Measurements from ENCODE around the gene IMMP2L. TPM values are rescaled to one million over a fixed set of nuclear protein-coding genes. Genes with fewer than 3 reads are reported as not detected.

The IMMP2L gene
- total and polyA plus RNA-seq, 2 of the 13 experiments (the other 11 are each of a cell fraction or from before 2014, with no cell fraction given) = 7.8 to 16.9 TPM

GRCh38 chr7:110861163-110861562, 701.1 kb downstream of the IMMP2L start:
- ATAC-seq (peak; percentile 61), FAIRE-seq (no peak), DNase-seq (ENCODE audit: low spot score) (no peak)
- H3K9me3 ChIP-seq (ENCODE audit: low read length) = no peaks in the 10 kb centered on the region
- 26% methylated on average over 4 of the region's 4 CpGs for WGBS (ENCODE audit: low lambda C conversion rate)
- no peak overlapping the region for H3K27ac ChIP-seq (ENCODE audit: extremely low read length, insufficient read depth, low read length)
- no peak overlapping the region for H3K9ac ChIP-seq (ENCODE audit: insufficient read depth, low read depth, low read length)
- H3K79me2 ChIP-seq (ENCODE audit: insufficient read depth, low read length) = no peaks in the 10 kb centered on the region
- intact Hi-C loops (cut with micrococcal nuclease; ENCODE audit: unreplicated experiment) (no loop called here), in situ Hi-C loops (cut with HindIII; ENCODE audit: extremely low pct_ligation_motif_present, low pct_unique_long_range_greater_than_20kb) (no loop called here)
- no peaks in the 10 kb centered on the region for H3K27me3 ChIP-seq (ENCODE audit: control insufficient read depth in 1 of 2, insufficient read depth in 2 of 2, low read length in 2 of 2)
- BruUV-seq (replicated peaks) = no TSS peak
- ChIA-PET CTCF (ENCODE audit: low intra/inter-chr PET ratio, low total read pairs) (no interaction called here), POLR2A (no interaction called here)
- H3K4me1 ChIP-seq (ENCODE audit: insufficient read depth, low read length) = no peaks in the 10 kb centered on the region
- no peak overlapping the region for H2AFZ ChIP-seq (ENCODE audit: low read length)
- H3K36me3 ChIP-seq (replicated peaks in 1 of 2; ENCODE audit: control insufficient read depth in 1 of 2, insufficient read depth in 2 of 2, low read length in 2 of 2) = no peaks in the 10 kb centered on the region
- no peak overlapping the region for H3K4me2 ChIP-seq (ENCODE audit: low read depth, low read length)
- no peaks in the 10 kb centered on the region for H4K20me1 ChIP-seq (ENCODE audit: insufficient read depth, low read length)
- TF ChIP-seq CEBPB (IDR thresholded peaks at IDR 0.05; ENCODE audit: borderline replicate concordance, low read depth, low read length) (peak; percentile 63), NR2C2 (CRISPR knock-in tag; IDR thresholded peaks at IDR 0.05; ENCODE audit: borderline replicate concordance) (no peak), ZNF7 (CRISPR knock-in tag; IDR thresholded peaks at IDR 0.05) (no peak)
- no peak overlapping the region for H3K4me3 ChIP-seq (replicated peaks in 1 of 3; ENCODE audit: insufficient read depth in 1 of 3, low read depth in 2 of 3, low read length in 3 of 3)

DNA sequence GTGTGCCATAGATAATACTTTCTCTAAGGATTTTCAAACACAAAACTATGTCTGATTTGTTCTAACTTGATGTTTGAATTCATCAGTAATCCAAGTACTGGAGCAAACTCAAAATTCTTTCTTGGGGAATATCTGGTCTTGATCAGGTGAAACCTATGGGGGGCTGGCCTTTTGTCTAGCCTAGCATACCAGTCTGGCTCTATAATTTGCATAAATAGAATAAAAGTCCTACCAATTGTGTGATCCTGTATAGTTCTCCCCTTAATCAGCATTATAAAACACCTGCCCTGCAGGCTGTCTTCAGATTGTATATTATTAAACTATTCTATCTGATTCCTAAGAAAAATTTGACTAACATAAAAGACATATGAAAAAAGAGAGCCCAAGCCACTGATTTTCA, 705.2 kb downstream of the IMMP2L start:
- H3K79me2 ChIP-seq (ENCODE audit: insufficient read depth, low read length) = no peaks in the 10 kb centered on the region
- in situ Hi-C loops (cut with HindIII; ENCODE audit: extremely low pct_ligation_motif_present, low pct_unique_long_range_greater_than_20kb) = no loop called here
- no peak for ATAC-seq
- POLR2A ChIA-PET = no interaction called here
- no peaks in the 10 kb centered on the region for H4K20me1 ChIP-seq (ENCODE audit: insufficient read depth, low read length)
- H3K9ac ChIP-seq (ENCODE audit: insufficient read depth, low read depth, low read length) = no peak overlapping the region
- CTCF ChIA-PET (ENCODE audit: low intra/inter-chr PET ratio, low total read pairs) = no interaction called here
- H3K4me1 ChIP-seq (ENCODE audit: insufficient read depth, low read length) = no peaks in the 10 kb centered on the region
- FAIRE-seq = no peak
- no peak overlapping the region for H3K4me3 ChIP-seq (replicated peaks in 1 of 3; ENCODE audit: insufficient read depth in 1 of 3, low read depth in 2 of 3, low read length in 3 of 3)
- no peaks in the 10 kb centered on the region for H3K9me3 ChIP-seq (ENCODE audit: low read length)
- H3K4me2 ChIP-seq (ENCODE audit: low read depth, low read length) = no peak overlapping the region
- no TSS peak for BruUV-seq (replicated peaks)
- no peak for DNase-seq (ENCODE audit: low spot score)
- intact Hi-C loops (cut with micrococcal nuclease; ENCODE audit: unreplicated experiment) = no loop called here
- H3K36me3 ChIP-seq (replicated peaks in 1 of 2; ENCODE audit: control insufficient read depth in 1 of 2, insufficient read depth in 2 of 2, low read length in 2 of 2) = no peaks in the 10 kb centered on the region
- TF ChIP-seq SOX6 (IDR thresholded peaks at IDR 0.05) (no peak), SOX6 (CRISPR knock-in tag; IDR thresholded peaks at IDR 0.05) (0 out of 2 replicates have a peak, but pooled peaks have one; percentile 1), HOXD1 (CRISPR knock-in tag; IDR thresholded peaks at IDR 0.05) (no peak)
- H3K27me3 ChIP-seq (ENCODE audit: control insufficient read depth in 1 of 2, insufficient read depth in 2 of 2, low read length in 2 of 2) = no peaks in the 10 kb centered on the region
- H3K27ac ChIP-seq (ENCODE audit: extremely low read length, insufficient read depth, low read length) = no peak overlapping the region
- no peak overlapping the region for H2AFZ ChIP-seq (ENCODE audit: low read length)

All from HepG2 (cell line).